22Rv1 (cell line): ENCODE measurements around the gene MPP4.

ENCODE experiments used
- H3K27ac ChIP-seq: fragments of 450-650 bp; 2 replicates; pipeline ENCODE4 v1.5.1; 2017
- CTCF ChIP-seq: fragments of 450-650 bp; IDR thresholded peaks from 2 replicates; pipeline ENCODE4 v1.5.1; 2017; ENCODE audit warnings: mild to moderate bottlenecking
- ZFX ChIP-seq: fragments of 450-650 bp; IDR thresholded peaks from 2 replicates; pipeline ENCODE4 v1.6.1; 2017; ENCODE audit warnings: antibody characterized with exemption, borderline replicate concordance

MPP4 gene

GRCh38 chr2:201699416-201699815 is 972 bp upstream of the MPP4 start:
- TF ChIP-seq ZFX = no peak
- TF ChIP-seq CTCF = no peak
- no peak overlapping the region for H3K27ac ChIP-seq

GRCh38 chr2:201697899-201698298 is 545 bp downstream of the MPP4 start:
- TF ChIP-seq ZFX = no peak
- no peak for TF ChIP-seq CTCF
- no peak overlapping the region for H3K27ac ChIP-seq

- TF ChIP-seq ZFX (no peak), CTCF (no peak)
- no peak overlapping the region for H3K27ac ChIP-seq
These were observed 2.2 kb downstream of the MPP4 start for GRCh38 chr2:201696151-201696659.

GRCh38 chr2:201685156-201685555 is 13.3 kb downstream of the MPP4 start:
- H3K27ac ChIP-seq = no peak overlapping the region
- TF ChIP-seq CTCF (no peak), ZFX (no peak)

GRCh38 chr2:201680743-201681142 is 17.7 kb downstream of the MPP4 start:
- no peak overlapping the region for H3K27ac ChIP-seq
- TF ChIP-seq CTCF (peak; percentile 61), ZFX (no peak)

GRCh38 chr2:201678401-201678800 is 20.0 kb downstream of the MPP4 start:
- no peak overlapping the region for H3K27ac ChIP-seq
- TF ChIP-seq ZFX = no peak
- TF ChIP-seq CTCF = no peak

GRCh38 chr2:201675454-201675853 is 23.0 kb downstream of the MPP4 start:
- TF ChIP-seq CTCF (no peak), ZFX (no peak)

More at GRCh38 chr2:201675454-201675853, 23.0 kb downstream of the MPP4 start:
- no peak overlapping the region for H3K27ac ChIP-seq
